Activated CD4-positive, alpha-beta T cell treated with anti-CD3 and anti-CD28 coated beads for 36 hours (primary cell): Measurements from ENCODE around the gene ADGRE3. TPM values are rescaled to one million over a fixed set of nuclear protein-coding genes. Genes with fewer than 3 reads are reported as not detected.
A peak's percentile ranks its signal among the peaks of the same experiment; 100 is the strongest.

Experiments used
- ATAC-seq: fragments of 200-7000 bp; cut with Tn5 transposase; one replicate; pipeline ENCODE4 v1.10.0; 2021; ENCODE audit warnings: mild to moderate bottlenecking, moderate library complexity
- CTCF ChIA-PET: fragments of 350-600 bp; sonication (Branson Sonifier 250); formaldehyde crosslinking; loops from one replicate; lab custom pipeline; 2021; ENCODE audit warnings: antibody characterized with exemption; lab: Charles Lee
- POLR2A ChIA-PET: fragments of 350-600 bp; sonication (Branson Sonifier 250); formaldehyde crosslinking; loops from one replicate; lab custom pipeline; 2021; ENCODE audit warnings: antibody characterized with exemption, inconsistent platforms; lab: Charles Lee
- DNase-seq: peaks from one replicate; pipeline ENCODE4 v3.0.0-alpha.2; 2020
- H3K27ac Mint-ChIP-seq: one replicate; pipeline ENCODE4 v1.8.0; 2021; ENCODE audit warnings: mixed read lengths
- H3K27me3 Mint-ChIP-seq: one replicate; pipeline ENCODE4 v1.8.0; 2021; ENCODE audit warnings: mixed read lengths
- H3K36me3 Mint-ChIP-seq: one replicate; pipeline ENCODE4 v1.8.0; 2021; ENCODE audit warnings: low read depth, mixed read lengths
- H3K4me1 Mint-ChIP-seq: one replicate; pipeline ENCODE4 v1.8.0; 2021; ENCODE audit warnings: mixed read lengths
- H3K4me3 Mint-ChIP-seq: one replicate; pipeline ENCODE4 v1.8.0; 2021; ENCODE audit warnings: mild to moderate bottlenecking, moderate library complexity, mixed read lengths
- H3K9me3 Mint-ChIP-seq: one replicate; pipeline ENCODE4 v1.8.0; 2021; ENCODE audit warnings: low read depth, mixed read lengths
- intact Hi-C, 2 experiments: fragments of 100-400 bp; cut with DNase I in 1 of 2; cut with micrococcal nuclease in 1 of 2; formaldehyde crosslinking; loops; one replicate each; pipeline versions ENCODE4 v1.14.2 to v1.15.1; 2022 to 2024; cut with DNase I, micrococcal nuclease
- total RNA-seq, 2 experiments: library from RNA; stranded (reverse); gene quantifications; one replicate each; pipeline ENCODE4 v1.2.3, GENCODE V29; 2021

The ADGRE3 gene
- total RNA-seq, 2 experiments from 2014 or later = 0.11 to 0.30 TPM

DNA sequence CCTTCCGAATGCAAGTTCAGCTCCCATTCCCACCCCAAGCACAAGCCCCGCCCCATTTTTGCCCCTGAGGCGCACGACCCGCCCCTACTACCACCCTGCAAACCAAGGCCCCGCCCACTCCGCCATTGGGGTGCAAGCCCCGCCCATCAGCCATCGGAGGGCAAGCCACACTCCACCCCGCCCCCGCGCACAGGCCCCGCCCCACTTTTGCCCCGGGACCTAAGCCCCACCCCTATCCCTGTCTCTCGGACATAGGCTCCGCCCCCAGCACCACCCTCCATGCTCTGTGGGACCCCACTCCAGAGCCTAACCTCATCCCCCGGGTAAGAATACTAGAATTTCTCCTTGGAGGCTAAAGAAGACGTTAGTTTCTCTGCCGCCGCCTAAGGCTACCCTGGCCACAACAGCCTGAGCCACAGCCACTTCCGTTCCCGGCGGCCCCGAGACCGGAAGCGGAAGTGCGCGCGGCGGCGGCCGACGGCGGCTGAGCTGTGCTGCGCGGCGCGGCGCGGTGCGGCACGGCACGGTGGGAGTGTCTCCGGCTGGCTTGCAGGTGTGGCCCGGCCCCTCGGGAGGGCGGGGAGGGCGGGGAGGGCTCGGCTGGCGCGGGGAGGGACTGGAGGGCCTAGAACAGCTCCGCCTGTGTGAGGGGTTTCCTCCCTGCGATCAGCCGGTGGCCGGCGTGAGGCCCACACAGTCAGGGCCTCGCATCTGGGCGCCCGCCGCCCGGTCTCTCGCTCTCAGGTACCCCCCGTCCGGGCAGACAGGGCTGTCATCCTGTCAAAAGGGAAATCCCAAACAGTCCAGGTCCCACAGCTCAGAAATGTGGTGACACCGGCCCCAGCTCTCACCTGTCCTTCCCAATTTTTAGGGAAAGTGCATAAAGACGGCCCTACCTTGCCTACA is 15.2 kb upstream of the ADGRE3 start, which contains the start of gene ZNF333:
Gene ZNF333 (plus strand): TSS at position 451 of the 906 bp plus-strand sequence. CDS start 3,444 bp downstream, outside the sequence.
- no peaks in the 10 kb centered on the region for H3K9me3 Mint-ChIP-seq
- no peaks in the 10 kb centered on the region for H3K27me3 Mint-ChIP-seq
- intact Hi-C loops = loop anchor here in 1 of 2 experiments (1.0 to 5.0 kb wide), 8 partner anchors 118 to 689 kb away; partner anchors contain the start of genes AKAP8, ASF1B, DDX39A and DNAJB1

DNA sequence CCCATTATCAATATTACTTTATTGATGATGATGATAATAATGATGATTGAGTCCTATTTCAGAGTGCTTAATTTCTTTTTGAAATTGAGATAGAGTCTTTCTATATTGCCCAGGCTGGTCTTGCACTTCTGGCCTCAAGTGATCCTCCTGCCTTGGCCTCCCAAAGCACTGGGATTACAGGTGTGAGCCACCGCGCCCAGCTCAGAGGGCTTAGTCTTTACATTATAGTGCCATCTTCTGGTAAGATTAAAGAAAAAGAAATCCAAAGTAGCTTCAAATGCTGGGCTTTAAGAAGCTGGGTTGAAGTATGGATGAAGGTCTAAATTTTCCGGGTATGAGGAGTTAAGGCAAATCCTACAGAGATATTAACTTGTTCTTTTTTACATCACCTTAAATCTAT is 11.8 kb upstream of the ADGRE3 start:
- CTCF ChIA-PET = interaction anchor here (0.6 to 9.1 kb wide), 23 partner anchors 10 to 741 kb away, joined by 3 to 244 read pairs (median 5); partner anchors contain the start of genes ADGRE2, ADGRE3 and NDUFB7
- H3K27me3 Mint-ChIP-seq = peaks cover 4% of the 10 kb centered on the region
- H3K27ac Mint-ChIP-seq = no peak overlapping the region
- POLR2A ChIA-PET = interaction anchor here (0.6 kb wide), 1 partner anchor 1386 kb away, joined by 4 read pairs; no protein-coding TSS in a partner anchor
- ATAC-seq (no peak), DNase-seq (peak; percentile 64)
- no peaks in the 10 kb centered on the region for H3K9me3 Mint-ChIP-seq
- H3K4me1 Mint-ChIP-seq = peaks cover 12% of the 10 kb centered on the region
- no peak overlapping the region for H3K4me3 Mint-ChIP-seq
- intact Hi-C loops = loop anchor here (1.0 to 5.0 kb wide), 3 partner anchors 112 to 254 kb away; partner anchors contain the start of gene PKN1 (in 1 of the 2)
- H3K36me3 Mint-ChIP-seq = no peaks in the 10 kb centered on the region

More for the DNA sequence above, 15.2 kb upstream of the ADGRE3 start, which contains the start of gene ZNF333:
- DNase-seq (peak; percentile 100), ATAC-seq (peak; percentile 94)
- POLR2A ChIA-PET = interaction anchor here (0.6 to 0.7 kb wide), 3 partner anchors 92 to 1259 kb away, joined by 3 read pairs; no protein-coding TSS in a partner anchor
- Mint-ChIP-seq H3K36me3 (peaks cover 2% of the 10 kb centered on the region), H3K4me3 (peak within 1 kb of the TSS; percentile 79), H3K4me1 (peaks cover 17% of the 10 kb centered on the region), H3K27ac (peak within 1 kb of the TSS; percentile 95)
- CTCF ChIA-PET = interaction anchor here (0.6 to 9.1 kb wide), 6 partner anchors 9 to 433 kb away, joined by 3 to 244 read pairs (median 4); partner anchors contain the start of gene NDUFB7

DNA sequence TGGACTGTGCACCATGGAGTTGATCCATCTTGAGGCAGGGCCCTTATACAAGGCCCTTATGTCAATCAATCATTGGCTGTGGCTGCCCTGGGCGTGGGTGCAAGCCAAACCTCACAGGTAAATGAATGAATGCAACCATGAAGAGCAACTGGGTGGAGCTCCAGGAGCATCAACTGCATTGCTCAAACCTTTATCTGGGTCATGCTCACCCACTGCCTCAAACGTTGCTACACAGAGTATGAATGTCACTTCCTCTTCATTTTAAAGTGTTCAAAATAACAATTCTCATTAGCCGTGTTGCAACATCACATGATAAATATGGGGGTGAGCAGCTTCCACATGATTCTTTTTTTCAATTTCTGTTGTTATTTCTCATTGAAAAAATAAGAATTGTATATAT is 8.8 kb upstream of the ADGRE3 start:
- ATAC-seq = peak; percentile 23
- Mint-ChIP-seq H3K9me3 (no peaks in the 10 kb centered on the region), H3K4me3 (no peak overlapping the region), H3K36me3 (no peaks in the 10 kb centered on the region), H3K27me3 (peaks cover 7% of the 10 kb centered on the region), H3K4me1 (no peaks in the 10 kb centered on the region), H3K27ac (no peak overlapping the region)
- ChIA-PET POLR2A (no interaction called here), CTCF (interaction anchor here (0.7 to 9.1 kb wide), 3 partner anchors 70 to 127 kb away, joined by 3 to 244 read pairs (median 3); partner anchors contain the start of gene NDUFB7)
- intact Hi-C loops = no loop called here
- peak; percentile 15 for DNase-seq

DNA sequence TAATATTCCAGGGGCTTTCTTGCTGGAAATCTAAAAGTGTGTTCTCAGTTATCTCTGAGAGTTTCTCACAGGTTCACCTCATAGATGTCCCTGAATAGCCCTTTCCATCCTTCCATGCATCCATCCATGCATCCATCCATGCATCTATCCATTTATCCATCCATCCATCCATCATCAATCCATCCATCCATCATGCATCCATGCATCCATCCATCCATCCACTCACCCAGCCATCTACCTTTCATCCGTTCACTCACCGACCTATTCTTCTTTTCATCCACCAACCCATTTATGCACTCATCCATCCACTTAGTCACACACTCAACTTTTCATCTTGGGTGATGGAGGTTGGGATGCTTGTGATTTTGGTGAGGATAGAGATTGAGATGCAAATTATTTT is 7.4 kb upstream of the ADGRE3 start:
- ATAC-seq (no peak), DNase-seq (no peak)
- H3K27me3 Mint-ChIP-seq = peaks cover 7% of the 10 kb centered on the region
- no peaks in the 10 kb centered on the region for H3K9me3 Mint-ChIP-seq
- no peaks in the 10 kb centered on the region for H3K36me3 Mint-ChIP-seq
- no peaks in the 10 kb centered on the region for H3K4me1 Mint-ChIP-seq
- CTCF ChIA-PET = interaction anchor here (1.2 kb wide), 1 partner anchor 102 kb away, joined by 3 read pairs; no protein-coding TSS in a partner anchor
- H3K4me3 Mint-ChIP-seq = no peak overlapping the region
- no peak overlapping the region for H3K27ac Mint-ChIP-seq
- intact Hi-C loops = no loop called here
- POLR2A ChIA-PET = no interaction called here

DNA sequence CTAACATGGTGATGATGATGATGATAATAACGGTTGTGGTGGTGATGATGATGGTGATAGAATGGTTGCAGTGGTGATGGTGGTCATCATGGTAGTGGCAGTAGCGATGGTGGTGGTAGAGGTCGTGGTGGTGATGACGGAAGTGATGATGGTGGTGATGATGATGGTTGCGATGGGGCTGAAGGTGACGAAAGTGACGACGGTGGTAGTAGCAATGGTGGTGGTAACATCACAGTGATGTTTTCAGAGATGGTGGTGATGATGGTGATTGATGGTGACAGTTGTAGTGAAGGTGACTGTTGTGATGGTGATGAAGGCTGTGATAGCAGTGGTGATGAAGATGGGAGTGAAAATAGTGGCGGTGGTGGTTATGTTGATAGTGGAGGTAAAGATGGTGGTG is 3.6 kb upstream of the ADGRE3 start:
- no peak for DNase-seq
- Mint-ChIP-seq H3K4me3 (no peak overlapping the region), H3K4me1 (peaks cover 2% of the 10 kb centered on the region), H3K9me3 (no peaks in the 10 kb centered on the region), H3K27me3 (peaks cover 20% of the 10 kb centered on the region), H3K27ac (no peak overlapping the region), H3K36me3 (no peaks in the 10 kb centered on the region)
- ChIA-PET POLR2A (no interaction called here), CTCF (interaction anchor here (1.4 kb wide), 1 partner anchor 10 kb away, joined by 4 read pairs; no protein-coding TSS in a partner anchor)
- ATAC-seq = no peak
- intact Hi-C loops = no loop called here

DNA sequence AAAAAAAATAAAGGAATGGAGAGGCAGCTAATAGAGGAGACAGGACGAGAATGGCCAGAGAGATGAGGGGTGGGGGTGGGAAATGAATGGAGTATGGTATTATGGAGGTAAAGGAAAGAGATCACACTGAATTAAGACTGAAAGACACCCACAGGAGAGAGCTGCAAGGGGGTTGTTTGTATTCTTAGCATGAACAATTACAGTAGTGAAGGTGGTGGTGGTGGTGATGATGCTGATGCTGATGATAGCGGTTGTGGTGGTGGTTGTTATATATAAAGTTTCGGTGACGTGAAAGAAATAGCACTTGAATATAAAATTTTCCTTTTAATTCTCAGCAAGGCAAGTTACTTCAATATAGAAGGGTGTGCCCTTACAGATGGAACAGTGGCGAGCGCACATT is 2.8 kb upstream of the ADGRE3 start:
- peaks cover 21% of the 10 kb centered on the region for H3K27me3 Mint-ChIP-seq
- DNase-seq = peak; percentile 62
- POLR2A ChIA-PET = interaction anchor here (0.5 to 0.6 kb wide), 3 partner anchors 296 to 1401 kb away, joined by 3 to 4 read pairs (median 3); no protein-coding TSS in a partner anchor

DNA sequence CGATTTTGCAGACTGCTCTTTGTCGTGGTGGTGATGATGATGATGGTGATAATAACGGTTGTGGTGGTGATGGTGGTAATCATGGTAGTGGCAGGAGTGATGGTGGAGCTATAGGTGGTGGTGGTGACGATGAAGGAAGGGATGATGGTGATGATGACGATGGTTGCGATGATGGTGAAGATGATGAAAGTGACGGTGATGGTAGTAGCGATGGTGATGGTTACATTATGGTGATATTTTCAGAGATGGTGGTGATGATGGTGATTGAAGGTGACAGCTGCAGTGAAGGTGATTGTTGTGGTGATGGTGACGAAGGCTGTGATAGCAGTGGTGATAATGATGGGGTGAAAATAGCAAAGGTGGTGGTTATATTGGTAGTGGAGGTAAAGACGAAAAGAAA is 2.1 kb upstream of the ADGRE3 start:
- peak; percentile 14 for ATAC-seq
- H3K4me3 Mint-ChIP-seq = no peak overlapping the region
- POLR2A ChIA-PET = no interaction called here
- intact Hi-C loops = loop anchor here in 1 of 2 experiments (1.0 kb wide), 1 partner anchor 8 kb away; no protein-coding TSS in a partner anchor
- DNase-seq = no peak
- no peak overlapping the region for H3K27ac Mint-ChIP-seq
- no peaks in the 10 kb centered on the region for H3K9me3 Mint-ChIP-seq
- CTCF ChIA-PET = interaction anchor here (0.6 to 2.1 kb wide), 5 partner anchors 9 to 105 kb away, joined by 3 to 11 read pairs (median 4); partner anchors contain the start of gene NDUFB7
- peaks cover 2% of the 10 kb centered on the region for H3K4me1 Mint-ChIP-seq
- H3K36me3 Mint-ChIP-seq = no peaks in the 10 kb centered on the region
- H3K27me3 Mint-ChIP-seq = peaks cover 19% of the 10 kb centered on the region

More for the DNA sequence above, 2.8 kb upstream of the ADGRE3 start:
- ATAC-seq = peak; percentile 89
- CTCF ChIA-PET = interaction anchor here (0.6 to 2.1 kb wide), 3 partner anchors 9 to 106 kb away, joined by 3 to 11 read pairs (median 5); partner anchors contain the start of gene NDUFB7
- H3K4me3 Mint-ChIP-seq = no peak overlapping the region
- no peaks in the 10 kb centered on the region for H3K9me3 Mint-ChIP-seq
- H3K4me1 Mint-ChIP-seq = peaks cover 2% of the 10 kb centered on the region
- intact Hi-C loops = loop anchor here in 1 of 2 experiments (1.0 kb wide), 1 partner anchor 9 kb away; no protein-coding TSS in a partner anchor
- H3K36me3 Mint-ChIP-seq = no peaks in the 10 kb centered on the region
- no peak overlapping the region for H3K27ac Mint-ChIP-seq

DNA sequence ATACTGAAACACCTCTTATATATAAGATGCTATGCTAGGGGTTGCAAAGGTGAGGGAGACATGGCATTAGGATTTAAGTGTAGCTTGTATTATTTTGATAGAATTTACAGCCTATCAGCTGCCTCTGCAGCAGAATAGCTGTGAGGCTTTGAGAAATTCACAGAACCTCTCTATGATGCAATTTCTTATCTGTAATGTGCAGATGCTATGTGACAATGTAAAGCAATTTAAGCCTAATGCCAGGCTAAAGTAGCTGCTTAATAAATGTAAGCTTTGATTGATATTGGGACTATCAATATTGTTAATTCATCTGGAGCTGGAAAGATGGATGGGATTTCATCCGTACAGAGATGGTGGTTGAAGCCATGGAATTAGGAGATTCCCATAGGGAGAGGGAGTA is 1.6 kb downstream of the ADGRE3 start:
- Mint-ChIP-seq H3K27ac (no peak overlapping the region), H3K27me3 (peaks cover 19% of the 10 kb centered on the region), H3K9me3 (peaks cover 10% of the 10 kb centered on the region), H3K4me1 (peaks cover 6% of the 10 kb centered on the region), H3K36me3 (no peaks in the 10 kb centered on the region), H3K4me3 (no peak overlapping the region)
- ChIA-PET CTCF (interaction anchor here (0.5 to 2.3 kb wide), 3 partner anchors 12 to 68 kb away, joined by 3 to 20 read pairs (median 3); no protein-coding TSS in a partner anchor), POLR2A (no interaction called here)
- intact Hi-C loops = no loop called here
- no peak for DNase-seq
- no peak for ATAC-seq

DNA sequence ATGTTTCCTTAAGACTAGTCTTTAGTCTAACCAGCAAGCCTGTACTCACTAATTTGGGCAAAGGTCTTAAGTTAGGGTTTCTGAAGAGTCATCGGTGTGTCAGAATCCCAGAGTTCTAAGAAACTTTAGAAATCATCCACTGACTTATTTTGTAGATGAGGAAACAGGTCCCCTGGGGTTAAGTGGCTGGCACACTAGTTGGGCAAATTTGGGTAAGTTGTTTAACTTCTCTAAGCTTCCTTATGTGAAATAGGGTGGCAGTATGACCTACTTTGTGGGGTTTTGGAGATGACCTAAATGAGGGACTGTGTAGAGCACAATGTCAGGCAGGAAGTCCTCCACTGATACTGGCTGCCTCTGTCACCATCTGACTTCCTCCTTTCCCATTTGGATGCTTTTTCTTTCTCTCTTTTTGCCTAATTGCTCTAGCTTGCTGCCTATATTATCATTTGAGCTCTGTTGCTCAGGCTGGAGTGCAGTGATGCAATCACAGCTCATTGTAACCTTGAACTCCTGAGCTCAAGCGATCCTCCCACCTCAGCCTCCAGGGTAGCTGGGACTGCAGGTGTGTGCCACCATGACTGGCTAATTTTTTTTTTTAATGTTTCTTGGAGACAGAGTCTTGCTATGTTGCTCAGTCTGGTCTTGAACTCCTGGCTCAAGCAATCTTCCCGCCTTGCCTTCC is 2.3 kb downstream of the ADGRE3 start:
- ATAC-seq (no peak), DNase-seq (no peak)
- H3K36me3 Mint-ChIP-seq = no peaks in the 10 kb centered on the region
- no peak overlapping the region for H3K4me3 Mint-ChIP-seq
- H3K9me3 Mint-ChIP-seq = peaks cover 10% of the 10 kb centered on the region
- peaks cover 10% of the 10 kb centered on the region for H3K4me1 Mint-ChIP-seq
- peaks cover 19% of the 10 kb centered on the region for H3K27me3 Mint-ChIP-seq
- H3K27ac Mint-ChIP-seq = no peak overlapping the region
- ChIA-PET POLR2A (no interaction called here), CTCF (interaction anchor here (1.0 to 2.3 kb wide), 2 partner anchors 13 to 16 kb away, joined by 3 to 20 read pairs; no protein-coding TSS in a partner anchor)
- intact Hi-C loops = no loop called here

DNA sequence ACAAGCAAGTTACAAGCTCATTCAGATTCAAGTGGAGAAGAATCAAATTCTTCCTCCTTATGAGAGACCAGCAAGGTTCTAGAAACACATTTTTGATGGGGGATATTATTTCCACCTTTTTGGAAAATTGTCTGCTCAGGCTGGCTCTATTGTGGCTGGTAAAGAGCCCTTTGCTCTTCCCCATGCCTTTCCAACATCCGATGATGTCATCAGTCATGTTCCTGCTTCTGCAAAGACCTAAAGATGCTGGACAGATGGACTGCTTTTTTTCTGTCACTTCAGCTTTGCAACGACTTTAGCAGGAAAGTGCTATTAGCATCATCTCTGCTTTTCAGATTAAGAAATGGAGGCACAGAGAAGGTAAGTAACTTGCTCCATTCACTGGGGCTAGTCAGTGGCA is 4.2 kb downstream of the ADGRE3 start:
- intact Hi-C loops = no loop called here
- no peak for ATAC-seq
- ChIA-PET CTCF (interaction anchor here (1.4 kb wide), 1 partner anchor 16 kb away, joined by 4 read pairs; no protein-coding TSS in a partner anchor), POLR2A (no interaction called here)
- Mint-ChIP-seq H3K9me3 (peaks cover 11% of the 10 kb centered on the region), H3K27me3 (peaks cover 19% of the 10 kb centered on the region), H3K4me3 (no peak overlapping the region), H3K27ac (no peak overlapping the region), H3K36me3 (no peaks in the 10 kb centered on the region), H3K4me1 (peaks cover 10% of the 10 kb centered on the region)
- DNase-seq = no peak
